H9 (cell line): ENCODE data around the gene KANK4. TPM values are rescaled to one million over a fixed set of nuclear protein-coding genes. Genes with fewer than 3 reads are reported as not detected.

Experiments used
- DNase-seq: peaks from one replicate; pipeline ENCODE4 v3.0.0-alpha.2; 2017
- H2AFZ ChIP-seq: one replicate; pipeline ENCODE4 v1.6.1; 2013; ENCODE audit warnings: mild to moderate bottlenecking, low read length, control low read depth, moderate library complexity
- H2AK5ac ChIP-seq: 2 replicates; pipeline ENCODE4 v1.6.1; 2013; ENCODE audit warnings: low read length, control low read depth, mixed read lengths; ENCODE audit not compliant: insufficient read length
- H2BK120ac ChIP-seq: one replicate; pipeline ENCODE4 v1.6.1; 2013; ENCODE audit warnings: low read depth, mild to moderate bottlenecking, low read length, control low read depth, inconsistent platforms; ENCODE audit not compliant: poor library complexity, severe bottlenecking
- H2BK12ac ChIP-seq: 2 replicates; pipeline ENCODE4 v1.6.1; 2013; ENCODE audit warnings: low read length, control low read depth, mixed read lengths, low read depth; ENCODE audit not compliant: insufficient read length
- H2BK15ac ChIP-seq: 2 replicates; pipeline ENCODE4 v1.6.1; 2013; ENCODE audit warnings: low read depth, low read length, control low read depth
- H2BK20ac ChIP-seq: one replicate; pipeline ENCODE4 v1.6.1; 2013; ENCODE audit warnings: low read depth, mild to moderate bottlenecking, low read length, control low read depth, inconsistent platforms; ENCODE audit not compliant: poor library complexity, severe bottlenecking
- H2BK5ac ChIP-seq: 2 replicates; pipeline ENCODE4 v1.6.1; 2013; ENCODE audit warnings: low read length, control low read depth, mixed read lengths; ENCODE audit not compliant: insufficient read length
- H3K14ac ChIP-seq: 2 replicates; pipeline ENCODE4 v1.6.1; 2013; ENCODE audit warnings: low read length, control low read depth; ENCODE audit not compliant: insufficient read depth
- H3K18ac ChIP-seq: 2 replicates; pipeline ENCODE4 v1.6.1; 2013; ENCODE audit warnings: low read depth, mild to moderate bottlenecking, mixed read lengths, low read length, control low read depth; ENCODE audit not compliant: insufficient read length
- H3K23ac ChIP-seq: 2 replicates; pipeline ENCODE4 v1.6.1; 2013; ENCODE audit warnings: low read length, control low read depth, mixed read lengths, low read depth; ENCODE audit not compliant: insufficient read length
- H3K23me2 ChIP-seq: 2 replicates; pipeline ENCODE4 v1.6.1; 2013; ENCODE audit warnings: low read depth, mild to moderate bottlenecking, mixed read lengths, low read length, control low read depth; ENCODE audit not compliant: insufficient read length, poor library complexity, severe bottlenecking
- H3K27ac ChIP-seq: 2 replicates; pipeline ENCODE4 v1.5.1; 2013; ENCODE audit warnings: low read length, control low read depth, mixed read lengths, low read depth; ENCODE audit not compliant: insufficient read length
- H3K27me3 ChIP-seq: 2 replicates; pipeline ENCODE4 v1.6.1; 2013; ENCODE audit warnings: low read length, control low read depth, inconsistent platforms; ENCODE audit not compliant: insufficient read depth
- H3K4ac ChIP-seq: 2 replicates; pipeline ENCODE4 v1.6.1; 2013; ENCODE audit warnings: low read depth, mild to moderate bottlenecking, control low read depth, inconsistent platforms, low read length, moderate library complexity
- H3K4me1 ChIP-seq: 2 replicates; pipeline ENCODE4 v1.6.1; 2013; ENCODE audit warnings: low read length, control low read depth, inconsistent platforms; ENCODE audit not compliant: insufficient read depth
- H3K4me2 ChIP-seq: 2 replicates; pipeline ENCODE4 v1.6.1; 2013; ENCODE audit warnings: low read length, control low read depth, mixed read lengths; ENCODE audit not compliant: insufficient read length, insufficient read depth
- H3K56ac ChIP-seq: 2 replicates; pipeline ENCODE4 v1.6.1; 2013; ENCODE audit warnings: low read depth, mild to moderate bottlenecking, mixed read lengths, low read length, control low read depth; ENCODE audit not compliant: insufficient read length
- H3K79me1 ChIP-seq: 2 replicates; pipeline ENCODE4 v1.6.1; 2013; ENCODE audit warnings: low read depth, mild to moderate bottlenecking, moderate library complexity, low read length, control low read depth, inconsistent platforms; ENCODE audit not compliant: insufficient read depth, poor library complexity, severe bottlenecking
- H3K79me2 ChIP-seq: 2 replicates; pipeline ENCODE4 v1.6.1; 2013; ENCODE audit warnings: low read length, control low read depth, inconsistent platforms; ENCODE audit not compliant: insufficient read depth
- H3K9ac ChIP-seq: 2 replicates; pipeline ENCODE4 v1.6.1; 2013; ENCODE audit warnings: low read length, control low read depth, mixed read lengths; ENCODE audit not compliant: insufficient read length; ENCODE audit errors: extremely low read depth
- H3K9me3 ChIP-seq: one replicate; pipeline ENCODE4 v1.6.1; 2013; ENCODE audit warnings: low read depth, low read length, inconsistent platforms; ENCODE audit not compliant: control insufficient read depth
- H3T11ph ChIP-seq: one replicate; pipeline ENCODE4 v1.6.1; 2013; ENCODE audit warnings: mild to moderate bottlenecking, low read length, control low read depth, inconsistent platforms
- H4K20me1 ChIP-seq: one replicate; pipeline ENCODE4 v1.6.1; 2013; ENCODE audit not compliant: control insufficient read depth, insufficient read length, insufficient read depth
- H4K5ac ChIP-seq: 2 replicates; pipeline ENCODE4 v1.6.1; 2013; ENCODE audit warnings: low read depth, mild to moderate bottlenecking, mixed read lengths, low read length, control low read depth; ENCODE audit not compliant: insufficient read length
- H4K8ac ChIP-seq: replicated peaks from 2 replicates; pipeline ENCODE4 v1.6.1; 2013; ENCODE audit warnings: low read length, control low read depth, mixed read lengths, low read depth; ENCODE audit not compliant: insufficient read length
- H4K91ac ChIP-seq: 2 replicates; pipeline ENCODE4 v1.6.1; 2013; ENCODE audit warnings: low read depth, mild to moderate bottlenecking, moderate library complexity, mixed read lengths, low read length, control low read depth; ENCODE audit not compliant: insufficient read length
- H3K27ac Mint-ChIP-seq, 3 experiments: 2 replicates in 2 of 3; 3 replicates in 1 of 3; pipeline ENCODE4 v1.8.0; 2020 to 2021; ENCODE audit warnings: mixed read lengths in 3 of 3, mild to moderate bottlenecking in 1 of 3, moderate library complexity in 1 of 3
- H3K27me3 Mint-ChIP-seq: 2 replicates; pipeline ENCODE4 v1.8.0; 2021; ENCODE audit warnings: low read depth, mild to moderate bottlenecking, moderate library complexity, mixed read lengths
- H3K36me3 Mint-ChIP-seq, 3 experiments: 2 replicates in 2 of 3; 3 replicates in 1 of 3; pipeline ENCODE4 v1.8.0; 2020 to 2021; ENCODE audit warnings: low read depth in 3 of 3, mixed read lengths in 3 of 3; ENCODE audit not compliant: insufficient read depth in 1 of 3
- H3K4me1 Mint-ChIP-seq, 2 experiments: 2 replicates each; pipeline ENCODE4 v1.8.0; 2020; ENCODE audit warnings: mixed read lengths in 2 of 2
- H3K4me3 Mint-ChIP-seq, 2 experiments: 2 replicates in 1 of 2; 3 replicates in 1 of 2; pipeline ENCODE4 v1.8.0; 2020 to 2021; ENCODE audit warnings: mild to moderate bottlenecking in 2 of 2, mixed read lengths in 2 of 2, moderate library complexity in 1 of 2
- H3K9me3 Mint-ChIP-seq, 2 experiments: 2 replicates in 1 of 2; 3 replicates in 1 of 2; pipeline ENCODE4 v1.8.0; 2020; ENCODE audit warnings: mild to moderate bottlenecking in 2 of 2, mixed read lengths in 2 of 2, moderate library complexity in 1 of 2
- CTCF ChIP-seq: fragments of 200-600 bp; sonication (generic); conservative IDR thresholded peaks from 3 replicates; pipeline ENCODE4 v1.8.0; 2021; ENCODE audit warnings: antibody characterized with exemption, mild to moderate bottlenecking
- WGBS: extraction: QIAGEN DNeasy Blood & Tissue Kit; methylation state at CpG from one replicate; pipeline ENCODE4 v1.1.7; 2013; ENCODE audit warnings: missing lambda C conversion rate, low lambda C conversion rate, mixed read lengths; ENCODE audit not compliant: insufficient read length; ENCODE audit errors: extremely low coverage; 5-methylcytosine and 5-hydroxymethylcytosine counted together
- total RNA-seq: library from RNA; stranded (reverse); gene quantifications from 2 replicates; pipeline ENCODE4 v1.2.1, GENCODE V29; 2021

Gene KANK4
- total RNA-seq, 1 experiment from 2014 or later: 0.15 TPM

DNA sequence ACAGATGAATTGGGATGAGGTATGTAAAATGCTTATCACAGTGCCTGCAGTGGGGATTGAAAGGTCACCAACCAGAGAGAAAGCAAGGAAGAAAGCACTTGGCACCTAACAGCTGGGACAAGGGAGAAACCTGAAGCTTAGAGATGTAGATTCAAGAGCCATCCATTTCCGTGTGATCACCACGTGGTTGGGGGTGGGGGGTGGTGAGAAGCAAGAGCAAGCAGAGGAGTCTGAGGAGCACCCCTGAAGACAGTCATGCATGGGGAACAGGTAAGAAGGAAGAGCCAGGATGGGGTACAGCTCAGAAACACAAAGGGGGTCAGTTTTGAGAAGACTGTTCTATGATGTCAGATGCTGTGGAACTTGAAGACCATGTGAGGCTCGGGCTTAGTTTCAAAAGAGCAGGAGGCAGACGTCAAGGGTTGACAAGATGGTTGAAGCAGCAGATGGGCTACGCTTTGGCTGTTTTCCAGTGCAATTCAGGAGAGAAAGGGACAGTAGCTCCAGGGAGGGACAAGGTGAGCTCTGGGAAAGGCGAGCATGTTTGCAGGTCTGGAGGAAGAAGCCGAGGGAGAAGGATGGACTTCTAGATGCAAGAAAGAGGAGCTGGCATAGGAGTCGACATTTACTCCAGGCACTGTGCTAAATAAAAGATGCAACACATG lies 17.4 kb downstream of the KANK4 start:
- no peak for TF ChIP-seq CTCF
- Histone ChIP-seq H4K5ac (no peak overlapping the region), H2BK5ac (no peak overlapping the region), H2AK5ac (no peak overlapping the region), H4K8ac (no peak overlapping the region), H3K18ac (no peak overlapping the region), H3K14ac (no peak overlapping the region), H4K91ac (no peak overlapping the region), H2BK120ac (no peak overlapping the region), H3K23ac (no peak overlapping the region), H3K79me2 (no peaks in the 10 kb centered on the region), H3K4ac (no peak overlapping the region), H3T11ph (no peak overlapping the region), H3K4me2 (no peak overlapping the region), H3K79me1 (no peaks in the 10 kb centered on the region), H2BK20ac (no peak overlapping the region), H3K27me3 (peaks cover 3% of the 10 kb centered on the region; the same call in 1 of the 2 replicates), H3K9me3 (no peaks in the 10 kb centered on the region), H2BK12ac (no peak overlapping the region), H3K27ac (no peak overlapping the region), H3K4me1 (no peaks in the 10 kb centered on the region; the same call in 1 of the 2 replicates), H4K20me1 (no peaks in the 10 kb centered on the region), H3K9ac (no peak overlapping the region), H3K56ac (no peak overlapping the region), H2BK15ac (no peak overlapping the region), H2AFZ (no peak overlapping the region), H3K23me2 (no peaks in the 10 kb centered on the region)
- no peak overlapping the region for H3K27ac Mint-ChIP-seq
- H3K9me3 Mint-ChIP-seq: no peaks in the 10 kb centered on the region
- H3K4me1 Mint-ChIP-seq: peaks cover 5 to 8% of the 10 kb centered on the region in 2 experiments; a peak in 3 of 4 replicates
- H3K27me3 Mint-ChIP-seq: peaks cover 7% of the 10 kb centered on the region
- no CpG with 5 or more reads among the region's 8 CpGs for WGBS
- no peaks in the 10 kb centered on the region for H3K36me3 Mint-ChIP-seq
- DNase-seq: no peak
- no peak overlapping the region for H3K4me3 Mint-ChIP-seq
